Ovary (tissue), 3 donors: Measurements from ENCODE around the gene CPA1.

Experiments used
- CTCF ChIP-seq, 3 donors: fragments of 450-650 bp in 2 of 3; fragments of 200-600 bp in 1 of 3; IDR thresholded peaks; one replicate each; pipeline versions ENCODE4 v1.5.1 to v1.8.0; 2016 to 2022; ENCODE audit warnings: antibody characterized with exemption in 3 of 3, mild to moderate bottlenecking in 1 of 3
- EP300 ChIP-seq: sonication (generic); formaldehyde crosslinking; IDR thresholded peaks from one replicate; pipeline ENCODE4 v1.6.1; 2017; ENCODE audit warnings: antibody characterized with exemption
- POLR2A ChIP-seq: fragments of 450-650 bp; IDR thresholded peaks from one replicate; pipeline ENCODE4 v1.6.1; 2017; ENCODE audit warnings: antibody characterized with exemption, mild to moderate bottlenecking, moderate library complexity
- donor health status: DM: no; HTN: no; CAD: no.

- no peak for TF ChIP-seq EP300
- no peak for TF ChIP-seq CTCF (IDR thresholded peaks at IDR 0.05)
- TF ChIP-seq POLR2A = no peak
These were observed at the start of gene CPA1 for GRCh38 chr7:130379921-130380860.
